ENCODE data around the gene OPN4. TPM values are rescaled to one million over a fixed set of nuclear protein-coding genes. Genes with fewer than 3 reads are reported as not detected.
A peak's percentile ranks its signal among the peaks of the same experiment; 100 is the strongest.

The OPN4 gene
- total and polyA plus RNA-seq, 2 of the 13 experiments (the other 11 are each of a cell fraction or from before 2014, with no cell fraction given) = not detected

DNA sequence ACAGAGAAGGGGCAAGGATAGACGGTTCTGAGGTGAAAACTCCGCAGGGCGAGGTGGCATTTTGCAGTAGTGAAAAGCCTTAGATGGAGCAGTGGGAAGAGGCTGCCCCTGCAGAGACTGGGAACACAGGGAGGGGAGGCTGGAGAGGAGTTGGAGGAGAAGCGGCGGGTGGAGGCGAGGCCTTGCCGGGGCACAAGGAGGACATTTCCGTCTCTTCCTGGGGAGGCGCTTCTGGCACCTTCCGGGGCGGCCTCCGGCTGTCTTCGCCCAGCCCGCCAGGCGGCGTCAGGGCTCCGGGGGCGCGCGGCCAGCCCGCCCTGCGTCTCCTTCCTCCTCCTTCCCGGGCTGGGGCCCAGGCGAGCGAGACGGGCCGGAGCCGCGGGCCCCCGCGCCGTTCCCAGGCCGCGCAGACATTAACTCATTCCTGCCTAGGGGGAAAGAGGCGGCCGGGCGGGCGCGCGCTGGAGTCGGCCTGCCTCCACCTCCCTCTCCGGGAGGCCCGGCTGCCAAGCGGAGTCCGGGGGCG, 56.7 kb downstream of the OPN4 start (continued):
- TF ChIP-seq, protein P1, sequence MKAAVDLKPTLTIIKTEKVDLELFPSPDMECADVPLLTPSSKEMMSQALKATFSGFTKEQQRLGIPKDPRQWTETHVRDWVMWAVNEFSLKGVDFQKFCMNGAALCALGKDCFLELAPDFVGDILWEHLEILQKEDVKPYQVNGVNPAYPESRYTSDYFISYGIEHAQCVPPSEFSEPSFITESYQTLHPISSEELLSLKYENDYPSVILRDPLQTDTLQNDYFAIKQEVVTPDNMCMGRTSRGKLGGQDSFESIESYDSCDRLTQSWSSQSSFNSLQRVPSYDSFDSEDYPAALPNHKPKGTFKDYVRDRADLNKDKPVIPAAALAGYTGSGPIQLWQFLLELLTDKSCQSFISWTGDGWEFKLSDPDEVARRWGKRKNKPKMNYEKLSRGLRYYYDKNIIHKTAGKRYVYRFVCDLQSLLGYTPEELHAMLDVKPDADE (CRISPR knock-in tag; IDR thresholded peaks at IDR 0.05) = no peak
- peak; percentile 59 for TF ChIP-seq CBX1 (IDR thresholded peaks at IDR 0.05; ENCODE audit: low read depth)
- no peak for TF ChIP-seq ZNF451 (CRISPR knock-in tag; IDR thresholded peaks at IDR 0.05)
- no peak for TF ChIP-seq HMG20B (CRISPR knock-in tag; conservative IDR thresholded peaks at IDR 0.05)
- no peak for TF ChIP-seq REXO4 (CRISPR knock-in tag; IDR thresholded peaks at IDR 0.05; ENCODE audit: borderline replicate concordance)
- TF ChIP-seq, protein P2, sequence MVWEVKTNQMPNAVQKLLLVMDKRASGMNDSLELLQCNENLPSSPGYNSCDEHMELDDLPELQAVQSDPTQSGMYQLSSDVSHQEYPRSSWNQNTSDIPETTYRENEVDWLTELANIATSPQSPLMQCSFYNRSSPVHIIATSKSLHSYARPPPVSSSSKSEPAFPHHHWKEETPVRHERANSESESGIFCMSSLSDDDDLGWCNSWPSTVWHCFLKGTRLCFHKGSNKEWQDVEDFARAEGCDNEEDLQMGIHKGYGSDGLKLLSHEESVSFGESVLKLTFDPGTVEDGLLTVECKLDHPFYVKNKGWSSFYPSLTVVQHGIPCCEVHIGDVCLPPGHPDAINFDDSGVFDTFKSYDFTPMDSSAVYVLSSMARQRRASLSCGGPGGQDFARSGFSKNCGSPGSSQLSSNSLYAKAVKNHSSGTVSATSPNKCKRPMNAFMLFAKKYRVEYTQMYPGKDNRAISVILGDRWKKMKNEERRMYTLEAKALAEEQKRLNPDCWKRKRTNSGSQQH (CRISPR knock-in tag; IDR thresholded peaks at IDR 0.05; ENCODE audit: low read depth) = no peak
- TF ChIP-seq TAF15 (IDR thresholded peaks at IDR 0.05; ENCODE audit: low read depth, low read length, poor library complexity, severe bottlenecking) = no peak
- TF ChIP-seq, protein P3, sequence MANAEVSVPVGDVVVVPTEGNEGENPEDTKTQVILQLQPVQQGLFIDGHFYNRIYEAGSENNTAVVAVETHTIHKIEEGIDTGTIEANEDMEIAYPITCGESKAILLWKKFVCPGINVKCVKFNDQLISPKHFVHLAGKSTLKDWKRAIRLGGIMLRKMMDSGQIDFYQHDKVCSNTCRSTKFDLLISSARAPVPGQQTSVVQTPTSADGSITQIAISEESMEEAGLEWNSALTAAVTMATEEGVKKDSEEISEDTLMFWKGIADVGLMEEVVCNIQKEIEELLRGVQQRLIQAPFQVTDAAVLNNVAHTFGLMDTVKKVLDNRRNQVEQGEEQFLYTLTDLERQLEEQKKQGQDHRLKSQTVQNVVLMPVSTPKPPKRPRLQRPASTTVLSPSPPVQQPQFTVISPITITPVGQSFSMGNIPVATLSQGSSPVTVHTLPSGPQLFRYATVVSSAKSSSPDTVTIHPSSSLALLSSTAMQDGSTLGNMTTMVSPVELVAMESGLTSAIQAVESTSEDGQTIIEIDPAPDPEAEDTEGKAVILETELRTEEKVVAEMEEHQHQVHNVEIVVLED (CRISPR knock-in tag; IDR thresholded peaks at IDR 0.05; ENCODE audit: borderline replicate concordance) = peak; percentile 37; the same call in 1 of the 2 replicates
- TF ChIP-seq KLF12 (CRISPR knock-in tag; IDR thresholded peaks at IDR 0.05; ENCODE audit: borderline replicate concordance) = no peak; the same call in 1 of the 2 replicates
- no peak for TF ChIP-seq AGO2 (optimal IDR thresholded peaks at IDR 0.05; ENCODE audit: low read depth, low read length)
- no peak for TF ChIP-seq TMF1 (CRISPR knock-in tag; IDR thresholded peaks at IDR 0.05; ENCODE audit: low read depth)
- TF ChIP-seq, protein P4, sequence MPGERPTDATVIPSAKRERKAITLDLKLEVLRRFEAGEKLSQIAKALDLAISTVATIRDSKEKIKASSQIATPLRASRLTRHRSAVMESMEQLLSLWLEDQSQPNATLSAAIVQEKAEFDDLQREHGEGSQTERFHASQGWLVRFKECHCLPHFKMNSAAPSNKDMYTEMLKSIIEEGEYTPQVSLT (CRISPR knock-in tag; IDR thresholded peaks at IDR 0.05; ENCODE audit: borderline replicate concordance, low read depth) = no peak
- TF ChIP-seq, protein P5, sequence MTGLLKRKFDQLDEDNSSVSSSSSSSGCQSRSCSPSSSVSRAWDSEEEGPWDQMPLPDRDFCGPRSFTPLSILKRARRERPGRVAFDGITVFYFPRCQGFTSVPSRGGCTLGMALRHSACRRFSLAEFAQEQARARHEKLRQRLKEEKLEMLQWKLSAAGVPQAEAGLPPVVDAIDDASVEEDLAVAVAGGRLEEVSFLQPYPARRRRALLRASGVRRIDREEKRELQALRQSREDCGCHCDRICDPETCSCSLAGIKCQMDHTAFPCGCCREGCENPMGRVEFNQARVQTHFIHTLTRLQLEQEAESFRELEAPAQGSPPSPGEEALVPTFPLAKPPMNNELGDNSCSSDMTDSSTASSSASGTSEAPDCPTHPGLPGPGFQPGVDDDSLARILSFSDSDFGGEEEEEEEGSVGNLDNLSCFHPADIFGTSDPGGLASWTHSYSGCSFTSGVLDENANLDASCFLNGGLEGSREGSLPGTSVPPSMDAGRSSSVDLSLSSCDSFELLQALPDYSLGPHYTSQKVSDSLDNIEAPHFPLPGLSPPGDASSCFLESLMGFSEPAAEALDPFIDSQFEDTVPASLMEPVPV (CRISPR knock-in tag; IDR thresholded peaks at IDR 0.05) = no peak
- TF ChIP-seq, protein P6, sequence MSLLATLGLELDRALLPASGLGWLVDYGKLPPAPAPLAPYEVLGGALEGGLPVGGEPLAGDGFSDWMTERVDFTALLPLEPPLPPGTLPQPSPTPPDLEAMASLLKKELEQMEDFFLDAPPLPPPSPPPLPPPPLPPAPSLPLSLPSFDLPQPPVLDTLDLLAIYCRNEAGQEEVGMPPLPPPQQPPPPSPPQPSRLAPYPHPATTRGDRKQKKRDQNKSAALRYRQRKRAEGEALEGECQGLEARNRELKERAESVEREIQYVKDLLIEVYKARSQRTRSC (CRISPR knock-in tag; IDR thresholded peaks at IDR 0.05; ENCODE audit: low read depth) = no peak
- TF ChIP-seq, protein P7, sequence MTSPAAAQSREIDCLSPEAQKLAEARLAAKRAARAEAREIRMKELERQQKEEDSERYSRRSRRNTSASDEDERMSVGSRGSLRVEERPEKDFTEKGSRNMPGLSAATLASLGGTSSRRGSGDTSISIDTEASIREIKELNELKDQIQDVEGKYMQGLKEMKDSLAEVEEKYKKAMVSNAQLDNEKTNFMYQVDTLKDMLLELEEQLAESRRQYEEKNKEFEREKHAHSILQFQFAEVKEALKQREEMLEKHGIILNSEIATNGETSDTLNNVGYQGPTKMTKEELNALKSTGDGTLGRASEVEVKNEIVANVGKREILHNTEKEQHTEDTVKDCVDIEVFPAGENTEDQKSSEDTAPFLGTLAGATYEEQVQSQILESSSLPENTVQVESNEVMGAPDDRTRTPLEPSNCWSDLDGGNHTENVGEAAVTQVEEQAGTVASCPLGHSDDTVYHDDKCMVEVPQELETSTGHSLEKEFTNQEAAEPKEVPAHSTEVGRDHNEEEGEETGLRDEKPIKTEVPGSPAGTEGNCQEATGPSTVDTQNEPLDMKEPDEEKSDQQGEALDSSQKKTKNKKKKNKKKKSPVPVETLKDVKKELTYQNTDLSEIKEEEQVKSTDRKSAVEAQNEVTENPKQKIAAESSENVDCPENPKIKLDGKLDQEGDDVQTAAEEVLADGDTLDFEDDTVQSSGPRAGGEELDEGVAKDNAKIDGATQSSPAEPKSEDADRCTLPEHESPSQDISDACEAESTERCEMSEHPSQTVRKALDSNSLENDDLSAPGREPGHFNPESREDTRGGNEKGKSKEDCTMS (CRISPR knock-in tag; conservative IDR thresholded peaks at IDR 0.05) = no peak
- no peak for TF ChIP-seq PRPF4 (IDR thresholded peaks at IDR 0.05; ENCODE audit: low read depth, low read length, poor library complexity, severe bottlenecking)
- no peak for TF ChIP-seq ARNTL (CRISPR knock-in tag; IDR thresholded peaks at IDR 0.05)
- no peak for TF ChIP-seq SMYD3 (CRISPR knock-in tag; IDR thresholded peaks at IDR 0.05)
- no peak for TF ChIP-seq ZFP36 (IDR thresholded peaks at IDR 0.05; ENCODE audit: borderline replicate concordance, low read depth, low read length, partially characterized antibody)
- TF ChIP-seq MIER3 (CRISPR knock-in tag; IDR thresholded peaks at IDR 0.05; ENCODE audit: borderline replicate concordance) = peak; percentile 37; the same call in 1 of the 2 replicates
